GM18868 (cell line): ENCODE measurements around the gene FAM117B.
"Not testable (repeated sequence)": the region's sequence is repeated elsewhere in the genome, so short reads cannot be mapped to it uniquely, and the experiment has no call there.

Source experiments
- ATAC-seq: cut with Tn5 transposase; IDR thresholded peaks from one replicate; pipeline ENCODE4 v1.9.1; 2021; ENCODE audit warnings: mild to moderate bottlenecking, moderate library complexity; ENCODE audit not compliant: unreplicated experiment

Gene FAM117B

DNA sequence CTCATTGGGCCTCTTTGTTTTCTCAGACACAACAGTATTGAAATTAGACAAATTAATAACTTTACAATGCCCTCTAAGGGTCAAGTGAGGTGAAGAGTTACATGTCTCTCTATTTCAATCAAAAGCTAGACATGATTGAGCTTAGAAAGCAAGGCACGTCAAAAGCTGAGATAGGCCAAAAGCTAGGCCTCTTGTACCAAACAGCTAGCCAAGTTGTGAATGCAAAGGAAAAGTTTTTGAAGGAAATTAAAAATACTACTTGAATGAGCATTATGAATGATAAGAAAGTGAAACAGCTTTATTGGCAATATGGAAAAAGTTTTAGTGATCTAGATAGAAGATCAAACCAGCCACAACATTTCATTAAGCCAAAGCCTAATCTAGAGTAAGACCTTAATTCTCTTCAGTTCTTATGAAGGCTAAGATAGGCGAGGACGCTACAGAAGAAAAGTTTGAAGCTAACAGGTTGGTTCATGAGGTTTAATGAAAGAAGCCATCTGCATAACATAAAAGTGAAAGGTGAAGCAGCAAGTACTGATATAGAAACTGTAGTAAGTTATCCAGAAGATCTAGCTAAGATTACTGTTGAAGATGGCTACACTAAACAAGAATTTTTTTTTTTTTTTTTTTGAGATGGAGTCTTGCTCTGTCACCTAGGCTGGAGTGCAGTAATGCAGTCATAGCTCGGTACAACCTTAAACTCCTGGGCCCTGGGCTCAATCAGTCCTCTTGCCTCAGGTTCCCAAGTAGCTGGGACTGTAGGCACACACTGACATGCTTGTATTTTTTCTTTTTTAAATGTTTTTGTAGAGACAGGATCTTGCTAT lies 65.5 kb downstream of the FAM117B start:
- ATAC-seq = no peak

DNA sequence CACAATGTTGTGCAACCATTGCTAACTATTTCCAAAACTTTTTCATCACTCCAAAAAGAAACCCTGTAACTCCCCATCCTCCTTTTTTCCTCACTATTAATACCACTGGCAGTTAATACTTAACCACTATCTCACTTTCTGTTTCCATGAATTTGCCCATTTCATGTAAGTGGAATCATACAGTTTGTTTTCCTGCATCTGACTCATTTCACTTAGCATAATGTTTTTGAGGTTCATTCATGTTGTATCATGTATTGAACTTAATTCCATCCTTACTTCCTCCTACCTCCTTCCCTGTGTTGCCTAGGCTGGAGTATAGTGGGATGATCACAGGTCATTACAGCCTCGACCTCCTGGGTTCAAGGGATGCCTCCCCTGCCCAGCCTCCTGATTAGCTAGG lies 68.3 kb downstream of the FAM117B start:
- no peak for ATAC-seq

DNA sequence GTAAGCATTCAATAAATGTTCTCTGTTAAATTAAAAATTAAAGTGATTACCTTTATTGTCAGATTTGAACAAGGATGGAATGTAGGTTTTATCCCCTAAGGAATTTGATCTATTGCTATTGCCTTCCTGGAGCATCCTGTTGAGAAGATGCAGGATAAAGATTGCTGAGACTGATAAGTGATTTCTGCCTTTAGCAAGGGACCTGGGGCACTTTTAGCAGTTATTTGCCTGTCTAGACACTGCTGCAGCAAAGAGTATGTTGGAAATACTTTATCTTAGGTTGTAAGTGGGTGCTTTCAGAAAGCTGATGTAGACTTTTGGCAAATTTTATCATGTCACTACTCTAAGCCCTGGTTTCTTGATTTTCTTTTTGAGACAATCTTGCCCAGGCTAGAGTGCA lies 69.5 kb downstream of the FAM117B start:
- ATAC-seq = no peak

DNA sequence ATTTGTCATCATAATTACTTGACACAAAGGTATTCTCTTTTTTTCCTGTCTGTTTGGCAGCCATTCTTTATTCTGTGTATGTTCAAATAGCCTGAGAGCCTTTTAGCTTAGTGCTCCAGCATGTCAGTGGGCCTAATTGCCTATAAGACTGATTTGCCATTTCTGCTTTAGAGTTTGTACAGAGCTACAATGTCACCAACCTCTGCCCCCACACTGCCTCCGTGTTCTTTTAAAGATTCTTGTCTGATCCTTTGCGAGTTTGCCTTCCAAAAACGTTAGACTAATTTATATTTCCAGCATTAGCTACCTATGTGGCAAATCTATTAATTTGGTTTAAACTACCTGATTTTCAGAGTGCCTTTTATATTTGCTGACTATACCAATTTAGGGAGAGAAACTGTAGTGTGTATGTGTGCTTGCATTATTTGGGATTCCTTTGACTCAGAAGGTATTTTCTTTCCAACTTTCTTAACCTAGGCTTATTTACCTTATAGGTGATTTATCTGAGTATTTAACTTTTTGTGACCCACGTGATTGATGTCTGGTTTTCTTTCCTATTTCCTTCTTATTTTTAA lies 70.8 kb downstream of the FAM117B start:
- ATAC-seq = no peak

DNA sequence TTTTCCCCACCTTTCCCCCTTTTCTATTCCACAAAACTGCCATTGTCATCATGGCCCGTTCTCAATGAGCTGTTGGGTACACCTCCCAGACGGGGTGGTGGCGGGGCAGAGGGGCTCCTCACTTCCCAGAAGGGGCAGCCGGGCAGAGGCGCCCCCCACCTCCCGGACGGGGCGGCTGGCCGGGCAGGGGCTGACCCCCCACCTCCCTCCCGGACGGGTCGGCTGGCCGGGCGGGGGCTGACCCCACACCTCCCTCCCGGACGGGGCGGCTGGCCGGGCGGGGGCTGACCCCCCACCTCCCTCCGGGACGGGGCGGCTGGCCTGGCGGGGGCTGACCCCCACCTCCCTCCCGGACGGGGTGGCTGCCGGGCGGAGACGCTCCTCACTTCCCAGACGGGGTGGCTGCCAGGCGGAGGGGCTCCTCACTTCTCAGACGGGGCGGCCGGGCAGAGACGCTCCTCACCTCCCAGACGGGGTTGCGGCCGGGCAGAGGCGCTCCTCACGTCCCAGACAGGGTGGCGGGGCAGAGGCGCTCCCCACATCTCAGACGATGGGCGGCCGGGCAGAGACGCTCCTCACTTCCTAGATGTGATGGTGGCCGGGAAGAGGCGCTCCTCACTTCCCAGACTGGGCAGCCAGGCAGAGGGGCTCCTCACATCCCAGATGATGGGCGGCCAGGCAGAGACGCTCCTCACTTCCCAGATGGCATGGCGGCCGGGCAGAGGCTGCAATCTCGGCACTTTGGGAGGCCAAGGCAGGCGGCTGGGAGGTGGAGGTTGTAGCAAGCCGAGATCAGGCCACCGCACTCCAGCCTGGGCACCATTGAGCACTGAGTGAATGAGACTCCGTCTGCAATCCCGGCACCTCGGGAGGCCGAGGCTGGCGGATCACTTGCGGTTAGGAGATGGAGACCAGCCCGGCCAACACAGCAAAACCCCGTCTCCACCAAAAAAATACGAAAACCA lies 80.5 kb downstream of the FAM117B start:
- not testable (repeated sequence) for ATAC-seq

DNA sequence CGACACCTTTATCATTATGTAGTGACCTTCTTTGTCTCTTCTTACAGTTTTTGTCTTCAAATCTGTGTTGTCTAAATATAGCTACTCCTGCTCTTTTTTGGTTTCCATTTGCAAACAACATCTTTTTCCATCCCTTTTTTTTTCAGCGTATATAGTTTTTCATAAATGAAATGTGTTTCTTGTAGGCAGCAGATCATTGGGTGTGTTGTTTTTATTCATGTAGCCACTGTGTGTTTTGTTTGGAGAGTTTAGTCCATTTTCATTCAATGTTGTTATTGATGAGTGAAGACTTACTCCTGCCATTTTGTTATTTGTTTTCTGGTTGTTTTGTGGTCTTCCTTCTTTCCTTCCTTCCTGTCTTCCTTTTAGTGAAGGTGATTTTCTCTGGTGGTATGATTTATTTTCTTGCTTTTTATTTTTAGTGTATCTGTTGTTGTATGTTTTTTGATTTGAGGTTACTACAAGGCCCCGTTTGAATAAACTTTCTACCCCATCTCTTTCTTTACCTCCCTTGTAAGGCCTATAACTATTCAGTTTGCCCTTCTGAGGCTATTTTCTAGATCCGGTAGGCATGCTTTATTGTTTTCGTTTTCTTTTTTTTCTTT lies 81.4 kb downstream of the FAM117B start:
- no peak for ATAC-seq

DNA sequence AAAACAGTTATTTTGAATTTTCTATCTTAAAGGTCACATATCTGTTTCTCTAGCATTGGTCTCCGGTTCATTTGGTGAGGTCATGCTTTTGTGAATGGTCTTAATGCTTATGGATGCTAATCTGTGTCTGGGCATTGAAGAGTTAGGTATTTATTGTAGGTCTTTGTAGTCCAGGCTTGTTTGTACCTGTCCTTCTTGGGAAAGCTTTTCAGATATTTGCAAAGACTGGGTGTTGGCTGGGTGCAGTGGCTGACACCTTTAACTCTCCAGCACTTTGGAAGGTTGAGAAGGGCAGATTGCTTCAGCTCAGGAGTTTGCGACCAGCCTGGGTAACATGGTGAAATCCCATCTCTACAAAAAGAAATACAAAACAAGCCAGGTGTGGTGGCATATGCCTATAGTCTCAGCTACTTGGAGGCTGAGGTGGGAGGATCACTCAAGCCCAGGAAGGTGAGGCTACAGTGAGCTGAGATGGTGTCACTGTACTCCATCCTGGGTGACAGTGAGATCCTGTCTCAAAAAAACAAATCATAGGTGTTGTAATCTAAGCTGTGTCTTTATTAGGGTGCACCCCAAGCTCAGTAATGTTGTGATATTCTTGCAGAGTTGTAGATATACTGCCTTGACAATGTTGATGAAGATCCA lies 82.3 kb downstream of the FAM117B start:
- ATAC-seq = no peak

DNA sequence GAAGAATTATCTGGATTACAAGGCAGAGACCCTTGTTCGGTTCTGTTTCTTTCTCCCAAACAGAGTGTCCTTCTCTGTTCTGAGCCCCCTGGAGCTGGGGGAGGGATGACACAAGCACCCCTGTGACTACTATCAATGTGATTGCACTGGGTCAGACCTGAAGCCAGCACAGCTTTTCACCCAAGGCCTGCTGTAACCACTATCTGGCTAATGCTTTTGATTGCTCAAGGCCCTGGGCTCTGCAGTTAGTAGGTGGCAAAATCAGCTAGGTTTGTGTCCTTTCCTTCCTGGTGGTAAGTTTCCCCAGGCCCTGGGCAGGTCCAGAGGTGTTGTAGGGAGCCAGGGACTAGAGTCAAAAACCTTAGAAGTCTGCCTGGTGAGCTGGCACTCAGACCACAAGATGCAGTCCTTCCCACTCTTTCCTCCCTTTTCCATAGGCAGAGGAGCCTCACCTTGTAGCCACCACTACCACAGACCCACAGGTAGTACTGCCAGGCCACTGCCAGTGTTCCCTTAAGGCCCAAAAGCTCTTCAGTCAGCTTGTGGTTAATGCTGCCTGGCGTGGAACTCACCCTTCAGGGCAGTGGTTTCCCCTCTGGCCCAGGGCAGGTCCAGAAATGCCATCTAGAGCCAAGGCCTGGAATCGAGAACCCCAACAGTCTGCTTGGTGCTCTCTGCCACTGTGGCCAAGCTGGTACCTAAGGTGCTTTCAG lies 83.0 kb downstream of the FAM117B start:
- no peak for ATAC-seq

DNA sequence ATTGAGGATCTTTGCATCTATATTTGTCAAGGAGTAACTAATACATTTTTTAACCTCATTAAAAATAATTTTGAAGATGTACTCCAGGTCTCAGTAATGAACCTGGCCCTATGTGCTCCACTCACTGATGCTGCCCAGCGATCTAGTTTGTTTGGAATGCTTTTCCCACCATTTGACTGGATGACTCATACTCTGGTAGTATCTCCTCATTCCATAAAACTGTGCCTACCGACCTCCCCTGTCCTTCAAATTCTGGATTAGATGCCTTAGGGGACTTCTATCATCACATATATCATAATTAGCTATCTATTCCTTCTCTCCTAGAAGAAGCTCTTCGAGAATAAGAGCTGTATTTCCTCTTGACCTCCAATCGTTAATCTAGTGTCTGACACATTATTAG lies 83.8 kb downstream of the FAM117B start:
- no peak for ATAC-seq

DNA sequence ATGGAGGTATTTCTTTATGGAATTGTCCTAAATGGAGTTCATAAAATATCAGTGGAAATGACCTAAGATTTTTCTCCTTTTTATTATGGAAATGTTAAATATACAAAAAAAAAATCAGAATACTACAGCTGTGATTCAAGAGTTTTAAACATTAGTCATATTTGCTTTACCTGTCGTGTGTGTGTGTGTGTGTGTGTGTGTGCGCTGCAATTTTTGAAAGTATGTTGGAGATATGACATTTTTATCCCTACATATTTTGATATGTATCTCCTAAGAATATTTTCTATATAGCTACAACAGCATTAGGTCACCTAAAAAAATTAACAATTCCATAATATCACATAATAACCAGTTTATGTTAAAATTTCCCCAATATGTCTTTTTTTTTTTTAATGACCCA lies 85.5 kb downstream of the FAM117B start:
- ATAC-seq = no peak

DNA sequence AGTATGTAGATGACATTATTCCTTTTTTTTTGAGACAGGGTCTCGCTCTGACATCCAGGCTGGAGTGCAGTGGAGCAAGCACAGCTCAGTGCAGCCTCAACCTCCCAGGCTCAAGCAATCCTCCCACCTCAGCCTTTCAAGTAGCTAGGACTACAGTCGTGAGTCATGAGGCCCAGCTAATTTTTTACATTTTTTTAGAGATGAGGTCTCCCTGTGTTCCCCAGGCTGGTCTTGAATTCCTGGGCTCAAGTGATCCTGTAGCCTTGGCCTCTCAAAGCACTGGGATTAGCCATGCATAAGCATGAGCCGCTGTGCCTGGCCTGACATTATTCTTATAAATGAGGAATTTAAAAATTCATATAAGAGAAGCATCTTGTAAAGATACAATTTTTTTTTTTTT lies 86.9 kb downstream of the FAM117B start:
- ATAC-seq = no peak

DNA sequence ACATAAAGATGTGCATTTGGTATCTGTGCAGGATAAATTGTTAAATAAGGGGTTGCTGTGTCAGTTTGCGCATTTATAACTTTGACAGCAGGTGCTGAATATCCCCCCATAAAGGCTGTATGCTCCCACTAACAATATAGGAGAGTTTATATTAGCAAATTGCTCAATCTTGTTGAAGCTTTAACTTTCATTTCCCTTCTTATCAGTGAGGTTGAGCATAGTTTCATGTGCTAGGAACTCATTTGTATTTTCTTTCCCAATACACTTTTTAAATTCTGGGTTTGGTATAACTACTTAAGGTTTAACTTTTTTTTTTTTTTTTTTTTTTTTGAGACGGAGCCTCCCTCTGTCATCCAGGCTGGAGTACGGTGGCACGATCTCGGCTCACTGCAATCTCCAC lies 89.0 kb downstream of the FAM117B start:
- ATAC-seq = no peak

DNA sequence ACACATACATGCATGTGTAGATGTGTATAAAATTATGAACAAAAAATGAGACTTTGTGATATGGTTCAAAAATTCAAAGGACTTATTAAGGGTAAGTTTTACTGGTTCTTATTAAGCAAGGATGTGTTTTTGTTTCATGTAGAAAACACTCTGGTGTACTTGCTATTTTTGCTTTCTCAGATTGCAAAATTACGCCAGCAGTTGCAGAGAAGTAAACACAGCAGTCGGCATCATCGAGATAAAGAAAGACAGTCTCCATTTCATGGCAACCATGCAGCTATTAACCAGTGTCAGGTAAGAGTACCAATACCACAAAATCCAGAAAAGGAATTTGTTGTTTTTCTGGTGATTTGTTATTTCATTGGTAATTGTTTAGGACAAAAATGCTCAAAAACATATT lies 91.3 kb downstream of the FAM117B start:
- ATAC-seq = no peak

DNA sequence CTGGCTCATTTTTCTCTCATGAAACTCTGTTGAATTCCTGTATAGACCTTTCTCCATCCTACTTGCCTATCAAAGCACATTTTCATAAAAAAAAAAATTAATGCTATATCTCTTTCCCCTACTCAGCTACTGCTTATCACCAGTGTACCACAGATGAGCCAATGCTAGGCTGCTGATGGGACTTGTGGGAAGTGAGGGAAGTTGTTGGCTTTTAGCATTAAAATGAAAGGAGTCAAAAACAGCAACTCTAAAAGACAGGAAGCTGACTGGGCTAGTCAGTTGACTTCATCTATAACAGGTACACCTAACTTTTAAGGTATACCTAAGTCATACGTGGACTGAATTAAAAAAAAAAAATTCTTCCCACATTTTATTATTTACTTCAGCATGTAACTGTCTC lies 102.1 kb downstream of the FAM117B start:
- ATAC-seq = no peak

DNA sequence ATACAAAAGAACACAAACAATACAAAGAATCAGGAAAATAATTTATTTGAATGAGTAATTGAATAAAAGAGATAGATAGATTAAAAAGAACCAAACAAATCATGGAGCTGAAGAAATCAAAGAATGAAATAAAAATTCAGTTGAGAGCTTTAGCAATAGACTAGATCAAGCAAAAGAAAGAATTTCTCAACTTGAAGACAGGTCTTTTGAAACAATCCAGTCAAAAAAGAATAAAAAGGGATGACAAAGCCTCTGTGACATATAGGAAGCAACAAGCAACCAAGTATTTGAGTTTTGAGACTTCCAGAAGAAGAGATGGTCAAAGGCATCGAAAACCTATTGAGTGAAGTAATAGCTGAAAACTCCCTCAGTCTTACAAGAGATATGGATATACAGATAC lies 108.8 kb downstream of the FAM117B start:
- ATAC-seq = no peak

DNA sequence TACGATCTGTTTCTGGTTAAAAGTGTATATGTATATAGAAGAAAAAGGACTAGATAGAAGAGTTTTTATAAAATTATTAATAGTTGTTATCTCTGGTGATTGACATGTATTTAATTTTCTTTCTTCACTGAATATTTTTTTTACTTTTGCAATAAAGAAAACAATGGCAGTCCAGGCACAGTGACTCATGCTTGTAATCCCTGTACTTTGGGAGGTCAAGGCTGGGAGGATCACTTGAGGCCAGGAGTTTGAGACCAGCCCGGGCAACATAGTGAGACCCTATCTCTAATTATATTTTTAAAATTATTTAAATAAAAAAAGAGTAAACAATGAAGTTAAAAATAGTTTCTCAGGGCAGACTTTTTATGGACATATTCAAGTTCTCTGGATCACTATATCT lies 114.7 kb downstream of the FAM117B start:
- ATAC-seq = no peak

DNA sequence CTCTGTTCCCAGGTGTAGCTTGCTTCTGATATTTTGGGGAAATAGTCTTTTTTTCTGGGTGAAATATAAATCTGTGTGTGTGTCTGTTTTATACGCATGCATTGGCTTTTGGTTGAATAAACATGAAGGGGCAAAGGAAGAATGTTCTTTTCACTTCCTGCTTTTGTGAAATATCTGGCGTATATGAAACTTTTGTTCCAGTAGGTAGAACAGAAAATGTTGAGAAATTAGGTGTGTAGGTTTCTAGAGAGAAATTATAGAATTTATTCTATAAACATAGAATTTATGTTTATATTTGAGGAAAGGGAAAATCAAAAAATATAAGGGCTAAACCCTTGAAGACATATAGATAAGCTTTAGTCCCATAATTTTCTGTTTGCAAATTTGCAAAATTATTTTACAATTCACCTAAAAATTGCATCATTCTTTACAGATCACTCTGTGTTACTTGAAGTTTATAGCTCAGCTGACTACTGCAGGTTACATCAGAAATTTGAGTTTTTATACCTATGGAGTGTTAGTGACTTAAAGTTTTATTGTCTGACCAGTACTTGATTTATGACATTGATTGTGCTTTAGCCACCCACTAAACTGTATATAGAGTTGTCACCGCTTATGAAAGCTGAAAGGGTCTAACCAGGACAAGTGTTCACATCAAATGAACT lies 116.1 kb downstream of the FAM117B start:
- ATAC-seq = peak; percentile 51

DNA sequence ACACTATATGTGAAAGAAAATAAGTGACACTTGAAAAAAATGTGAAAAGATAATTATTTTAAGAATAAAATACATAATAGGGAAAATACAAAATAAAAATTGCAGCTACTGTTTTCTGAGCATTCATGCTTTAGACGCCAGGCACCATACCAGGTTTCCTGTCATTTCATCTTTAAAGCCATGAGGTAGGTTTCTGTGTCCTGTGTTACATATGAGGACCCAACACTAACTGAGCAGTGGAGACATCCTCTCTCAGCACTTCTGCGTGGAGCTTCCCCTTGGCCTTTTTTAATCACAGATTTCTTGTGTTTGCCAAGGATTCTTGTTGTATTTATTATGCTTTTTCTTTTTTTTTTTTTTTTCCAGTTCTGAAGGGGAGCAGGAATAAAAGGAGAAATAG lies 117.3 kb downstream of the FAM117B start:
- no peak for ATAC-seq

DNA sequence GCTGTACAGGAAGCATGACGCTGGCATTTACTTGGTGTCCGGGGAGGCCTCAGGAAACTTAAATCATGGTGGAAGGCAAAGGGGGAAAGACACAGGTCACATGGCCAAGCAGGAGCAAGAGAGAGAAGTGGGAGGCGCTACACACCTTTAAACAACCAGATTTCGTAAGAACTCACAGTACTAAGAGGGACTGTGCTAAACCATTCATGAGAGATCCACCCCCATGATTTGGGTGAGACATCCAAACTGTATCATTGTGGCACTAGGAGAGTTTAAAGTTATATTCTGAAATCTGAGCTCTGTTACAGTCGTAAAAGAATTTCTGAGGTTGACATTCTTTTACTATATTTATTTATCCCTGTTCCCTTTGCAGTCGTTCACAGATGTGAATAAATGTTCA lies 120.2 kb downstream of the FAM117B start:
- ATAC-seq = no peak

DNA sequence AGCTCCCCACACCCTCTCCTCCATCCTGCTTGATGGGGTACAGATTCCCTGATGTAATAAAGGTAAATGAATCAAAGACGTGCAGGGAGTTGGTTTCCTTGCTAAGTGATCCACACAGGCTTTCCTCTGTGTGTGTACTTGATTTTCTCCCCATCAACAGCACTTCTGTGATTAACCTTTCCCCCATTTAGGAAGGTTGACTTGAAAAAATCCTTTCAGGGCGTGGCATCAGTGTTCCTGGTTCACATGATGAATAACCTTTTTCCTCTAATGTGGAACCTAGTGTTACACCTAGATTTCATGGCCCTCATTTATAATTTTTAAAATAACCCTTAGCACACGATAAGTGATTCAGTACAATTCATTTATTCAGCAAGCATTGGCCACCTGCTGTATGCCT lies 121.8 kb downstream of the FAM117B start:
- ATAC-seq = no peak
